GM12872 (cell line): Measurements from ENCODE around the gene TBCD.

Source experiments
- CTCF ChIP-seq: IDR thresholded peaks from 3 replicates; pipeline ENCODE4 v1.5.1; 2011; ENCODE audit warnings: low read depth, mild to moderate bottlenecking, low read length, moderate library complexity; ENCODE audit not compliant: insufficient read depth

TBCD gene

GRCh38 chr17:82880620-82881323 lies 128.9 kb downstream of the TBCD start:
- TF ChIP-seq CTCF: no peak

GRCh38 chr17:82881324-82881823 lies 129.5 kb downstream of the TBCD start:
- no peak for TF ChIP-seq CTCF

GRCh38 chr17:82881900-82882714 lies 130.2 kb downstream of the TBCD start:
- no peak for TF ChIP-seq CTCF

GRCh38 chr17:82882715-82883418 lies 131.0 kb downstream of the TBCD start:
- no peak for TF ChIP-seq CTCF

- TF ChIP-seq CTCF: no peak
These were observed 131.7 kb downstream of the TBCD start for GRCh38 chr17:82883419-82884031.

- TF ChIP-seq CTCF: no peak
These were observed 132.6 kb downstream of the TBCD start for GRCh38 chr17:82884341-82884969.

- no peak for TF ChIP-seq CTCF
These were observed 133.1 kb downstream of the TBCD start for GRCh38 chr17:82884970-82885353.
